Measurements from ENCODE around the gene RALGAPA2. TPM values are rescaled to one million over a fixed set of nuclear protein-coding genes. Genes with fewer than 3 reads are reported as not detected.

RALGAPA2 gene
- total RNA-seq, 2 donors from 2014 or later: 55.5 to 80.0 TPM

- intact Hi-C loops (cut with DNase I, micrococcal nuclease): no loop called here
- DNase-seq (no peak), ATAC-seq (no peak)
These were observed 219.7 kb downstream of the RALGAPA2 start for GRCh38 chr20:20492521-20493332.

GRCh38 chr20:20491784-20492264, 220.6 kb downstream of the RALGAPA2 start:
- ATAC-seq (no peak), DNase-seq (no peak)
- intact Hi-C loops (cut with DNase I, micrococcal nuclease): no loop called here

- intact Hi-C loops (cut with DNase I, micrococcal nuclease): no loop called here
- ATAC-seq (no peak), DNase-seq (no peak)
These were observed 221.2 kb downstream of the RALGAPA2 start for GRCh38 chr20:20491110-20491783.

- intact Hi-C loops (cut with DNase I, micrococcal nuclease): no loop called here
- ATAC-seq (no peak), DNase-seq (no peak)
These were observed 221.8 kb downstream of the RALGAPA2 start for GRCh38 chr20:20490673-20491072.

- no peak for ATAC-seq
- intact Hi-C loops (cut with DNase I, micrococcal nuclease): no loop called here
- DNase-seq: no peak
These were observed 222.6 kb downstream of the RALGAPA2 start for GRCh38 chr20:20489648-20490341.

- intact Hi-C loops (cut with DNase I, micrococcal nuclease): no loop called here
- ATAC-seq (no peak), DNase-seq (no peak)
These were observed 223.4 kb downstream of the RALGAPA2 start for GRCh38 chr20:20489054-20489453.

GRCh38 chr20:20488388-20488787, 224.1 kb downstream of the RALGAPA2 start:
- intact Hi-C loops (cut with DNase I, micrococcal nuclease): no loop called here
- no peak for DNase-seq
- no peak for ATAC-seq

GRCh38 chr20:20487811-20488210, 224.6 kb downstream of the RALGAPA2 start:
- DNase-seq (no peak), ATAC-seq (no peak)
- intact Hi-C loops (cut with DNase I, micrococcal nuclease): no loop called here

GRCh38 chr20:20483328-20483727, 229.1 kb downstream of the RALGAPA2 start:
- ATAC-seq (no peak), DNase-seq (no peak)
- intact Hi-C loops (cut with DNase I, micrococcal nuclease): no loop called here

GRCh38 chr20:20482453-20482852, 230.0 kb downstream of the RALGAPA2 start:
- ATAC-seq: no peak

GRCh38 chr20:20480689-20481088, 231.8 kb downstream of the RALGAPA2 start:
- DNase-seq: no peak
- ATAC-seq: no peak
- intact Hi-C loops (cut with DNase I, micrococcal nuclease): no loop called here

More at GRCh38 chr20:20482453-20482852, 230.0 kb downstream of the RALGAPA2 start:
- intact Hi-C loops (cut with DNase I, micrococcal nuclease): no loop called here
- no peak for DNase-seq

- ATAC-seq (no peak), DNase-seq (no peak)
- intact Hi-C loops (cut with DNase I, micrococcal nuclease): no loop called here
These were observed 232.3 kb downstream of the RALGAPA2 start for GRCh38 chr20:20480126-20480525.

- DNase-seq (no peak), ATAC-seq (no peak)
- intact Hi-C loops (cut with DNase I, micrococcal nuclease): no loop called here
These were observed 234.9 kb downstream of the RALGAPA2 start for GRCh38 chr20:20477444-20478041.

GRCh38 chr20:20476504-20476903, 235.9 kb downstream of the RALGAPA2 start:
- ATAC-seq (no peak), DNase-seq (no peak)
- intact Hi-C loops (cut with DNase I, micrococcal nuclease): no loop called here

GRCh38 chr20:20473657-20474056, 238.8 kb downstream of the RALGAPA2 start:
- DNase-seq (no peak), ATAC-seq (no peak)
- intact Hi-C loops (cut with DNase I, micrococcal nuclease): no loop called here

- ATAC-seq (no peak), DNase-seq (no peak)
- intact Hi-C loops (cut with DNase I, micrococcal nuclease): no loop called here
These were observed 239.7 kb downstream of the RALGAPA2 start for GRCh38 chr20:20472684-20473274.

GRCh38 chr20:20466341-20466879, 246.0 kb downstream of the RALGAPA2 start:
- DNase-seq (no peak), ATAC-seq (no peak)
- intact Hi-C loops (cut with DNase I, micrococcal nuclease): no loop called here

- DNase-seq (no peak), ATAC-seq (no peak)
- intact Hi-C loops (cut with DNase I, micrococcal nuclease): no loop called here
These were observed 247.2 kb downstream of the RALGAPA2 start for GRCh38 chr20:20465252-20465651.

GRCh38 chr20:20463933-20464374, 248.5 kb downstream of the RALGAPA2 start:
- DNase-seq (no peak), ATAC-seq (no peak)
- intact Hi-C loops (cut with DNase I, micrococcal nuclease): no loop called here

Data from left colon (tissue), 2 donors.